ENCODE measurements around the gene CHST3.

- TF ChIP-seq MYC (IDR thresholded peaks at IDR 0.05; ENCODE audit: borderline replicate concordance, low read length): no peak
- TF ChIP-seq HDAC2 (IDR thresholded peaks at IDR 0.05): no peak
These were observed 6.5 kb upstream of the CHST3 start for GRCh38 chr10:71957546-71958275.

All from A549 (cell line).